ENCODE data around the gene PROS1. TPM values are rescaled to one million over a fixed set of nuclear protein-coding genes. Genes with fewer than 3 reads are reported as not detected.

Gene PROS1
- total and polyA plus RNA-seq, 10 of the 15 experiments (the other 5 are each of a cell fraction or from before 2014, with no cell fraction given) = 0.10 TPM; not detected in 9

DNA sequence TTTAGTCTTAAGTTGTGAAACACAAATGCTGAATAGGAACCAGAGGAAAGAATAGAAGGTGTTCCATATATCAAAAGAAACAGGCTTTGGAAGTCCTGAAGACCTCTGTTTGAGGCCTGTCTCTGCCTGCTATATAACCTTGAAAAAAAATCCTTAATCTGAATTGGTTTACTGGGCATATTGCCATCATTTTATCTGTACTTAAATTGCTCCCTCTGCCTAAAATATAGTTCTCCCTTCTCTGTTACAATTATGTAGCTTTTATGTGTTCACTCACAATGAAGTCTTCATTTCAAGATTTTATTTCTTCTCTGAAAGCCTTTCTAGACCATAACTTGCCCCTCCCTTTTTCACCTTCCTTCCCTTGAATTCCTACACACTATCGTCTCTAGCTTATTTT, 27.5 kb upstream of the PROS1 start:
- Histone ChIP-seq H3K9me3 (replicated peaks; ENCODE audit: control insufficient read depth, insufficient read depth, low read length) (no peaks in the 10 kb centered on the region), H3K4me1 (ENCODE audit: control insufficient read depth, insufficient read depth, low read length) (no peaks in the 10 kb centered on the region), H3K4me2 (ENCODE audit: control insufficient read depth, insufficient read depth) (no peak overlapping the region), H3K27ac (ENCODE audit: control insufficient read depth, insufficient read depth) (no peak overlapping the region), H2AFZ (ENCODE audit: control insufficient read depth, low read depth, low read length) (no peak overlapping the region), H3K4me3 (no peak overlapping the region), H4K20me1 (ENCODE audit: control insufficient read depth, insufficient read depth) (no peaks in the 10 kb centered on the region), H3K9ac (ENCODE audit: control insufficient read depth, insufficient read depth, low read length) (no peak overlapping the region), H3K27me3 (replicated peaks in 1 of 2; ENCODE audit: control insufficient read depth in 2 of 2, insufficient read depth in 2 of 2, low read length in 1 of 2) (no peaks in the 10 kb centered on the region), H3K36me3 (ENCODE audit: control insufficient read depth in 2 of 2, insufficient read depth in 2 of 2, low read length in 1 of 2) (no peaks in the 10 kb centered on the region; a peak in 2 of 4 replicates), H3K79me2 (ENCODE audit: control insufficient read depth, insufficient read depth, low read length) (no peaks in the 10 kb centered on the region)
- 50% methylated on average over 1 of the region's 1 CpG for WGBS (ENCODE audit: insufficient coverage, insufficient replicate concordance, low lambda C conversion rate, missing lambda C conversion rate)
- ChIA-PET RAD21 (ENCODE audit: unreplicated experiment) (interaction anchor here (0.5 kb wide), 1 partner anchor 37 kb away, joined by 4 read pairs; no protein-coding TSS in a partner anchor), POLR2A (no interaction called here), SMC1A (ENCODE audit: uncharacterized antibody, unreplicated experiment) (interaction anchor here (0.9 to 1.2 kb wide), 3 partner anchors 13 to 268 kb away, joined by 3 read pairs; no protein-coding TSS in a partner anchor), CTCF (interaction anchor here (1.0 to 12.2 kb wide), 3 partner anchors 16 to 101 kb away, joined by 3 to 164 read pairs (median 6); partner anchors contain the start of genes DHFR2 and NSUN3)
- ATAC-seq (no peak), DNase-seq (ENCODE audit: low read depth, low spot score) (no peak), FAIRE-seq (no peak)
- no peak for TF ChIP-seq SUPT20H (IDR thresholded peaks at IDR 0.05; ENCODE audit: borderline replicate concordance, control insufficient read depth, low read depth, low read length)
- TF ChIP-seq E2F4 (IDR thresholded peaks at IDR 0.05; ENCODE audit: low read depth, low read length) = no peak
- TF ChIP-seq TCF12 (IDR thresholded peaks at IDR 0.05; ENCODE audit: low read depth, low read length) = no peak
- no peak for TF ChIP-seq PAX8 (IDR thresholded peaks at IDR 0.05)
- TF ChIP-seq ZNF592 (IDR thresholded peaks at IDR 0.05) = no peak
- TF ChIP-seq ASH2L (IDR thresholded peaks at IDR 0.05; ENCODE audit: borderline replicate concordance, low read depth) = no peak
- TF ChIP-seq CREM (IDR thresholded peaks at IDR 0.05; ENCODE audit: low read depth) = no peak
- TF ChIP-seq ZNF207 (IDR thresholded peaks at IDR 0.05; ENCODE audit: borderline replicate concordance) = no peak
- no peak for TF ChIP-seq NFIC (IDR thresholded peaks at IDR 0.05; ENCODE audit: low read depth, low read length)
- no peak for TF ChIP-seq CEBPB (IDR thresholded peaks at IDR 0.05; ENCODE audit: borderline replicate concordance in 1 of 2, low read depth in 2 of 2, low read length in 2 of 2)
- TF ChIP-seq E2F8 (IDR thresholded peaks at IDR 0.05; ENCODE audit: low read depth, partially characterized antibody) = no peak
- in situ Hi-C loops (cut with MboI) (no loop called here), intact Hi-C loops (cut with micrococcal nuclease; ENCODE audit: unreplicated experiment) (loop anchor here (5.0 kb wide), 1 partner anchor 246 kb away; no protein-coding TSS in a partner anchor)
- BruUV-seq (replicated peaks) = no TSS peak

Measured in GM12878 (cell line).